H9 (cell line): ENCODE results near the gene SLC25A25. TPM values are rescaled to one million over a fixed set of nuclear protein-coding genes. Genes with fewer than 3 reads are reported as not detected.

Source experiments
- DNase-seq: peaks from one replicate; pipeline ENCODE4 v3.0.0-alpha.2; 2017
- H2AFZ ChIP-seq: one replicate; pipeline ENCODE4 v1.6.1; 2013; ENCODE audit warnings: mild to moderate bottlenecking, low read length, control low read depth, moderate library complexity
- H2AK5ac ChIP-seq: 2 replicates; pipeline ENCODE4 v1.6.1; 2013; ENCODE audit warnings: low read length, control low read depth, mixed read lengths; ENCODE audit not compliant: insufficient read length
- H2BK120ac ChIP-seq: one replicate; pipeline ENCODE4 v1.6.1; 2013; ENCODE audit warnings: low read depth, mild to moderate bottlenecking, low read length, control low read depth, inconsistent platforms; ENCODE audit not compliant: poor library complexity, severe bottlenecking
- H2BK12ac ChIP-seq: 2 replicates; pipeline ENCODE4 v1.6.1; 2013; ENCODE audit warnings: low read length, control low read depth, mixed read lengths, low read depth; ENCODE audit not compliant: insufficient read length
- H2BK15ac ChIP-seq: 2 replicates; pipeline ENCODE4 v1.6.1; 2013; ENCODE audit warnings: low read depth, low read length, control low read depth
- H2BK20ac ChIP-seq: one replicate; pipeline ENCODE4 v1.6.1; 2013; ENCODE audit warnings: low read depth, mild to moderate bottlenecking, low read length, control low read depth, inconsistent platforms; ENCODE audit not compliant: poor library complexity, severe bottlenecking
- H2BK5ac ChIP-seq: 2 replicates; pipeline ENCODE4 v1.6.1; 2013; ENCODE audit warnings: low read length, control low read depth, mixed read lengths; ENCODE audit not compliant: insufficient read length
- H3K14ac ChIP-seq: 2 replicates; pipeline ENCODE4 v1.6.1; 2013; ENCODE audit warnings: low read length, control low read depth; ENCODE audit not compliant: insufficient read depth
- H3K18ac ChIP-seq: 2 replicates; pipeline ENCODE4 v1.6.1; 2013; ENCODE audit warnings: low read depth, mild to moderate bottlenecking, mixed read lengths, low read length, control low read depth; ENCODE audit not compliant: insufficient read length
- H3K23ac ChIP-seq: 2 replicates; pipeline ENCODE4 v1.6.1; 2013; ENCODE audit warnings: low read length, control low read depth, mixed read lengths, low read depth; ENCODE audit not compliant: insufficient read length
- H3K23me2 ChIP-seq: 2 replicates; pipeline ENCODE4 v1.6.1; 2013; ENCODE audit warnings: low read depth, mild to moderate bottlenecking, mixed read lengths, low read length, control low read depth; ENCODE audit not compliant: insufficient read length, poor library complexity, severe bottlenecking
- H3K27ac ChIP-seq: 2 replicates; pipeline ENCODE4 v1.5.1; 2013; ENCODE audit warnings: low read length, control low read depth, mixed read lengths, low read depth; ENCODE audit not compliant: insufficient read length
- H3K27me3 ChIP-seq: 2 replicates; pipeline ENCODE4 v1.6.1; 2013; ENCODE audit warnings: low read length, control low read depth, inconsistent platforms; ENCODE audit not compliant: insufficient read depth
- H3K4ac ChIP-seq: 2 replicates; pipeline ENCODE4 v1.6.1; 2013; ENCODE audit warnings: low read depth, mild to moderate bottlenecking, control low read depth, inconsistent platforms, low read length, moderate library complexity
- H3K4me1 ChIP-seq: 2 replicates; pipeline ENCODE4 v1.6.1; 2013; ENCODE audit warnings: low read length, control low read depth, inconsistent platforms; ENCODE audit not compliant: insufficient read depth
- H3K4me2 ChIP-seq: 2 replicates; pipeline ENCODE4 v1.6.1; 2013; ENCODE audit warnings: low read length, control low read depth, mixed read lengths; ENCODE audit not compliant: insufficient read length, insufficient read depth
- H3K56ac ChIP-seq: 2 replicates; pipeline ENCODE4 v1.6.1; 2013; ENCODE audit warnings: low read depth, mild to moderate bottlenecking, mixed read lengths, low read length, control low read depth; ENCODE audit not compliant: insufficient read length
- H3K79me1 ChIP-seq: 2 replicates; pipeline ENCODE4 v1.6.1; 2013; ENCODE audit warnings: low read depth, mild to moderate bottlenecking, moderate library complexity, low read length, control low read depth, inconsistent platforms; ENCODE audit not compliant: insufficient read depth, poor library complexity, severe bottlenecking
- H3K79me2 ChIP-seq: 2 replicates; pipeline ENCODE4 v1.6.1; 2013; ENCODE audit warnings: low read length, control low read depth, inconsistent platforms; ENCODE audit not compliant: insufficient read depth
- H3K9ac ChIP-seq: 2 replicates; pipeline ENCODE4 v1.6.1; 2013; ENCODE audit warnings: low read length, control low read depth, mixed read lengths; ENCODE audit not compliant: insufficient read length; ENCODE audit errors: extremely low read depth
- H3K9me3 ChIP-seq: one replicate; pipeline ENCODE4 v1.6.1; 2013; ENCODE audit warnings: low read depth, low read length, inconsistent platforms; ENCODE audit not compliant: control insufficient read depth
- H3T11ph ChIP-seq: one replicate; pipeline ENCODE4 v1.6.1; 2013; ENCODE audit warnings: mild to moderate bottlenecking, low read length, control low read depth, inconsistent platforms
- H4K20me1 ChIP-seq: one replicate; pipeline ENCODE4 v1.6.1; 2013; ENCODE audit not compliant: control insufficient read depth, insufficient read length, insufficient read depth
- H4K5ac ChIP-seq: 2 replicates; pipeline ENCODE4 v1.6.1; 2013; ENCODE audit warnings: low read depth, mild to moderate bottlenecking, mixed read lengths, low read length, control low read depth; ENCODE audit not compliant: insufficient read length
- H4K8ac ChIP-seq: replicated peaks from 2 replicates; pipeline ENCODE4 v1.6.1; 2013; ENCODE audit warnings: low read length, control low read depth, mixed read lengths, low read depth; ENCODE audit not compliant: insufficient read length
- H4K91ac ChIP-seq: 2 replicates; pipeline ENCODE4 v1.6.1; 2013; ENCODE audit warnings: low read depth, mild to moderate bottlenecking, moderate library complexity, mixed read lengths, low read length, control low read depth; ENCODE audit not compliant: insufficient read length
- H3K27ac Mint-ChIP-seq, 3 experiments: 2 replicates in 2 of 3; 3 replicates in 1 of 3; pipeline ENCODE4 v1.8.0; 2020 to 2021; ENCODE audit warnings: mixed read lengths in 3 of 3, mild to moderate bottlenecking in 1 of 3, moderate library complexity in 1 of 3
- H3K27me3 Mint-ChIP-seq: 2 replicates; pipeline ENCODE4 v1.8.0; 2021; ENCODE audit warnings: low read depth, mild to moderate bottlenecking, moderate library complexity, mixed read lengths
- H3K36me3 Mint-ChIP-seq, 3 experiments: 2 replicates in 2 of 3; 3 replicates in 1 of 3; pipeline ENCODE4 v1.8.0; 2020 to 2021; ENCODE audit warnings: low read depth in 3 of 3, mixed read lengths in 3 of 3; ENCODE audit not compliant: insufficient read depth in 1 of 3
- H3K4me1 Mint-ChIP-seq, 2 experiments: 2 replicates each; pipeline ENCODE4 v1.8.0; 2020; ENCODE audit warnings: mixed read lengths in 2 of 2
- H3K4me3 Mint-ChIP-seq, 2 experiments: 2 replicates in 1 of 2; 3 replicates in 1 of 2; pipeline ENCODE4 v1.8.0; 2020 to 2021; ENCODE audit warnings: mild to moderate bottlenecking in 2 of 2, mixed read lengths in 2 of 2, moderate library complexity in 1 of 2
- H3K9me3 Mint-ChIP-seq, 2 experiments: 2 replicates in 1 of 2; 3 replicates in 1 of 2; pipeline ENCODE4 v1.8.0; 2020; ENCODE audit warnings: mild to moderate bottlenecking in 2 of 2, mixed read lengths in 2 of 2, moderate library complexity in 1 of 2
- WGBS: extraction: QIAGEN DNeasy Blood & Tissue Kit; methylation state at CpG from one replicate; pipeline ENCODE4 v1.1.7; 2013; ENCODE audit warnings: missing lambda C conversion rate, low lambda C conversion rate, mixed read lengths; ENCODE audit not compliant: insufficient read length; ENCODE audit errors: extremely low coverage; 5-methylcytosine and 5-hydroxymethylcytosine counted together
- total RNA-seq: library from RNA; stranded (reverse); gene quantifications from 2 replicates; pipeline ENCODE4 v1.2.1, GENCODE V29; 2021
- TF ChIP-seq, protein P1 (sequence below): fragments of 200-600 bp; sonication (generic); conservative IDR thresholded peaks from 3 replicates; pipeline ENCODE4 v1.8.0; 2021; ENCODE audit warnings: antibody characterized with exemption, mild to moderate bottlenecking

The SLC25A25 gene
- total RNA-seq, 1 experiment from 2014 or later = 16.9 TPM

DNA sequence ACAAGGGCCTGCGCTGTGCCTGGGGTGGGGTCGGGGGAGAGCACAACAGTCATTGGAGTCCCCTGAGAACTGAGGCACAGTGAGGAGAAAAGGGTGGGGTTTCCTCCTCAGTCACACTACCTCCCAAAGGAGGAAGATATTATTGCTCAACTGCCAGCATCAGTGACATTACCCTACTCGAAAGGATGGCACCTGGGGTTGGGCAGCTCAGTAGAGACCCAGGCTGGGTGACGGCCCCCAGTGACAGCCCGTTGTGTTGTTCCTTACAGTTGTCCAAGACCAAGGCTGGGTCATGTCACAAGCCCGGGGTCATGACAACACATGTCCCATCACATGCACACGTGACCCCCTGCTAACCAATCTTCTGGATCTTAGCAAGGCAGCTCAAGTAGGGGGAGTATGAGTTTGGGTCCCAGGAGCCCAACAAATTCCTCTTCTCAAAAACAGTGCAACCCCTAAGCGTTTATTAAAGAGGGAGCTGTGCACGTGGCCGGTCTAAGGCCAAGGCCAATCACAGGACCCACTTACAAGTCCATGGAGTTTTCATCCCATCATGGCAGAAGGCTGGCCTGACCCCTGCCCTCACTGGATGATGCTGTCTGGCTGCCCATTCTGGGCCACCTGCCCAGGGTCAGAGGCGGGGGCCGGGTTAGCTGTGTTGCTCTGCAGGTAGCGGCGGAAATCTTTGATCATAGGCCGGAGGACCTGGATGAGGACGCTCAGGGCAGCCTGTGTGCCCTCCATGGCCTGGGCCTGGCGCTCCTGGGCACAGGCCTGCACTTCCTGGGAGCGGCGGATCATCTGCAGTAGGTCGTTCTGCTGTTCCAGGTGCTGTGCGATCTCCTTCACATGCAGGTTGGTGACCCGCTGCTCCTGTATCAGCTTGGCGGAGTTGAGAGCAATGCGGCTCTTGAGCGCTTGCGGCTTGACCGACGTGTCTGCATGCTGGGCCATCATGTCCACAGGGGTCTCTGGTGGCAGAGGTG is 4.9 kb upstream of the SLC25A25 start:
- Mint-ChIP-seq H3K4me1 (peaks cover 11 to 14% of the 10 kb centered on the region in 2 experiments), H3K9me3 (no peaks in the 10 kb centered on the region), H3K4me3 (no peak overlapping the region), H3K36me3 (peaks cover 5 to 17% (median 9%) of the 10 kb centered on the region in 3 experiments), H3K27ac (no peak overlapping the region), H3K27me3 (no peaks in the 10 kb centered on the region)
- no peak for DNase-seq
- no peak overlapping the region for H3K4ac ChIP-seq
- no peak overlapping the region for H3K9ac ChIP-seq
- no peak overlapping the region for H2BK5ac ChIP-seq
- H2AK5ac ChIP-seq = no peak overlapping the region
- no peak overlapping the region for H3K18ac ChIP-seq
- H3K14ac ChIP-seq = no peak overlapping the region
- no peaks in the 10 kb centered on the region for H3K79me1 ChIP-seq
- no peak overlapping the region for H4K91ac ChIP-seq
- no peak overlapping the region for H2BK12ac ChIP-seq
- no peak overlapping the region for H2BK20ac ChIP-seq
- WGBS = no CpG with 5 or more reads among the region's 28 CpGs
- no peak overlapping the region for H2AFZ ChIP-seq
- H3K4me2 ChIP-seq = no peak overlapping the region
- H3K56ac ChIP-seq = no peak overlapping the region
- no peak overlapping the region for H4K8ac ChIP-seq
- no peaks in the 10 kb centered on the region for H3K9me3 ChIP-seq
- H3K27me3 ChIP-seq = no peaks in the 10 kb centered on the region
- no peaks in the 10 kb centered on the region for H4K20me1 ChIP-seq
- H3K79me2 ChIP-seq = no peaks in the 10 kb centered on the region
- no peak overlapping the region for H2BK120ac ChIP-seq
- TF ChIP-seq, protein P1, sequence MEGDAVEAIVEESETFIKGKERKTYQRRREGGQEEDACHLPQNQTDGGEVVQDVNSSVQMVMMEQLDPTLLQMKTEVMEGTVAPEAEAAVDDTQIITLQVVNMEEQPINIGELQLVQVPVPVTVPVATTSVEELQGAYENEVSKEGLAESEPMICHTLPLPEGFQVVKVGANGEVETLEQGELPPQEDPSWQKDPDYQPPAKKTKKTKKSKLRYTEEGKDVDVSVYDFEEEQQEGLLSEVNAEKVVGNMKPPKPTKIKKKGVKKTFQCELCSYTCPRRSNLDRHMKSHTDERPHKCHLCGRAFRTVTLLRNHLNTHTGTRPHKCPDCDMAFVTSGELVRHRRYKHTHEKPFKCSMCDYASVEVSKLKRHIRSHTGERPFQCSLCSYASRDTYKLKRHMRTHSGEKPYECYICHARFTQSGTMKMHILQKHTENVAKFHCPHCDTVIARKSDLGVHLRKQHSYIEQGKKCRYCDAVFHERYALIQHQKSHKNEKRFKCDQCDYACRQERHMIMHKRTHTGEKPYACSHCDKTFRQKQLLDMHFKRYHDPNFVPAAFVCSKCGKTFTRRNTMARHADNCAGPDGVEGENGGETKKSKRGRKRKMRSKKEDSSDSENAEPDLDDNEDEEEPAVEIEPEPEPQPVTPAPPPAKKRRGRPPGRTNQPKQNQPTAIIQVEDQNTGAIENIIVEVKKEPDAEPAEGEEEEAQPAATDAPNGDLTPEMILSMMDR = no peak
- no peaks in the 10 kb centered on the region for H3K4me1 ChIP-seq
- H4K5ac ChIP-seq = no peak overlapping the region
- no peak overlapping the region for H3K23ac ChIP-seq
- no peak overlapping the region for H3K27ac ChIP-seq
- peaks cover 6% of the 10 kb centered on the region for H3K23me2 ChIP-seq
- no peak overlapping the region for H2BK15ac ChIP-seq
- no peak overlapping the region for H3T11ph ChIP-seq
